ENCODE results near the gene MTMR3.

MTMR3 gene

DNA sequence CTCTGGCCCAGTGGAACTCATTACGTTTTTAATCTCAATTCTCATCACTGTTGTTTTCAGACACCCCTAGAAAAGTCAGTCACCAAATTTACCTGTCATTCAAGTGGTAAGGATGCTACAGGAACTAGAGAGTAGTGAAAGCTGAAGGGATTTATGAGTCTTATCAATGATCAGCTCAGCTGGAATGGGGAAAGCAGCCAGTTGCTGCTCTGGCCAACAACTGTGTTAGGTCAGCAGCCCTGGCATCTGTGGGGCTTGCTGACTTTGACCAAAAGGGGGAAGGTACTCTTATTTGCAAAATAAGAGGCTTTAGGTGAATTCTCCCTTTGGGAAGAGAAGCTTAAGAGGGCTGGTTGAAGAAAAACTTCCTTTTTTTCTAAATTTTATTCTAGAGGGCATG, 121.1 kb downstream of the MTMR3 start:
- DNase-seq (ENCODE audit: low read depth), result no peak

- DNase-seq (ENCODE audit: low read depth), result no peak
These were observed 121.7 kb downstream of the MTMR3 start for GRCh38 chr22:30004694-30005093.

DNA sequence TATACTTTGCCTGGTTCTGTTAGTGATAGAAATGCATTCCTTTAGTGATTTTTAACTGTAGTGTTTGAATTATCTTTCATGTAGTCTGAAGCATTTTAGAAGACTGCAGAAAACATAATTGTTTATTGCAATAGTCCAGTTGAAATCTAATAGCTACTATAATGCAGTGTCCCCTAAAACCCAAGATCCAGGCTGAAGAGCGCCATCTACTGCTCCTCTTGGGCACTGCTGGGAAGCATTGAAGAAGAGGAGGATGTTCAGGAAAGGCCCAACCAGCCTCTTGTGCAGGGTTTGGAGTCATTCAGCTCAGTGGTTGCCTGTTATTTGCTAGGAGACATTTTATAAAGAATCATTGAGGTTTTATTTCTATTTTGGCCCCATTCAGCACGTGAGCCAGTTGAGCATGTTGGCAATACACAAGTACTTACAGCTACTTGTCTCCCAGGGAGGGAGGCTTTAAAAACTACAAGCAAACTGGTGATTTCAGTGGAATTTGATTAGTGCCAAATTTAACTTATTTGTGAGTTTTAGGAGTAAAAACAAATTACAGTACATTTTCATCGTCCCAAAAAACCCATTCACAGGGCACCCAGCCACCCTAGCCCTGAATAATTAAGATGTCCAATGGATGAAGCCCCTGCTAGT, 122.4 kb downstream of the MTMR3 start:
- DNase-seq (ENCODE audit: low read depth), result peak; percentile 73

DNA sequence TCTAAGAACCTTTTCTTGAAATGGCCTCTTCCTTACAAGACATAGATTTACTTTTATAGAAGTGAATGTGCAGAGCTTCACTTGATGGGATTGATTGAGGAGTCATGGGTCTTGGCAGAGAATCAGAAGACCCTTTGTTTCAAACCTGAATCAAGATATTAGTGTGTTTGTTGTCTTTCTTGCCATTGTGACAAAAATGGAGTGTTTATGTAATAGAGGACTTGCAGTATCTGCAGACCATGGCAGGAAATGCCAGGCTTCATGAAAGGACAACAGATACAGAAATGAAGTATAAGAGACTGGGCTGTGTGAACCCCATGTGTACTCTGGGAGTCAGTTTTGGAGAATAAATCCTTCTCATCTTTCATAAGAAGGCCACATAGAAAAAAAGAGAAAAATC, 124.4 kb downstream of the MTMR3 start:
- no peak for DNase-seq (ENCODE audit: low read depth)

DNA sequence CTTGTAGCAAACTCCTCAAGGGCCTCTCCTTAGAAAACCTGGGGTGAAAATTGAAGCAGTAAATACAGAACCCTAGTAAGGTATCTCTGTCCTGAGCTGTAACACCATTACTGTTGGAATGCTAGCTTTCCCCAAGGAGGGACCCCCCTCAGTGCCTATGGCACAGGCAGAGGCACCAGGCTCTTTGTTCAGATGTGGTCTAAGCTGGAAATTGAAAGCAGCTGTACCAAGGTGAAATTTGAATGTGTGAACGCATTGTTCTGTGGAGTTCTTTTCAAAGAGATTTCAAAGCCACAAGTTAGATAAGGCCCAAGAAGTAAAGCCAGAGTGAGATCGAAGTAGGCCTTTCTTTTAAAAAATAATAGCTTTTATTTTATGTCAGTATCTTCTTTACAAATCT, 125.4 kb downstream of the MTMR3 start:
- no peak for DNase-seq (ENCODE audit: low read depth)

- DNase-seq (ENCODE audit: low read depth), result no peak
These were observed 126.5 kb downstream of the MTMR3 start for GRCh38 chr22:30009478-30009877.

DNA sequence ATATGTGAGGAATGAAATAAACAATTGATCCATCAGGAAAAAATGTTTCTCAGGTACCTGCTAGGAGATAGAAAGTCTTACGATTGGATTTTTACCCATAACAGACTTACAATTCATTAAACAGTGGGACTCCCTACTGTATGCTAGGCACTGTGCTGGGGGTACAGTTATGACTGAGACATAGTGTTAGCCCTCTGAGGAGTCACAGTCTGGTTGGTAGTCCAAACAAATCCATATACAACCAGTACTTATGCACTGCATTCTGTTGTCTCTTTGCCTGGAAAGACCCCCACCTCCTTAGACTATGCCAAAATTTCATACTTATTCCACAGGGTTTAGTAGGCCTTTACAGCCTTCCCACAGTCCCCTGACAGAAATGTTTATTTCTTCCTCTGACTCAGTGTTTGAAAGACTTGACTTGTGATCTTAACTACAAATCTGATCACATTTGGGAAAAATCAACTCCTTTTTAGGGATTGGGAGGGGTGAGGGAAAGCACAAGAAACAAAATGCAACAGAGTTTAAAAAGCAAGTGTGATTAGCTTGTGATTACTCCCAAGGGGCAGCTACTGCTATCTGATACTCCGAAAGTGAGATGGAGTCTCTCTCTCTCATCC, 127.9 kb downstream of the MTMR3 start:
- DNase-seq (ENCODE audit: low read depth), result peak; percentile 10

GRCh38 chr22:30013201-30013600, 130.2 kb downstream of the MTMR3 start:
- no peak for DNase-seq (ENCODE audit: low read depth)

DNA sequence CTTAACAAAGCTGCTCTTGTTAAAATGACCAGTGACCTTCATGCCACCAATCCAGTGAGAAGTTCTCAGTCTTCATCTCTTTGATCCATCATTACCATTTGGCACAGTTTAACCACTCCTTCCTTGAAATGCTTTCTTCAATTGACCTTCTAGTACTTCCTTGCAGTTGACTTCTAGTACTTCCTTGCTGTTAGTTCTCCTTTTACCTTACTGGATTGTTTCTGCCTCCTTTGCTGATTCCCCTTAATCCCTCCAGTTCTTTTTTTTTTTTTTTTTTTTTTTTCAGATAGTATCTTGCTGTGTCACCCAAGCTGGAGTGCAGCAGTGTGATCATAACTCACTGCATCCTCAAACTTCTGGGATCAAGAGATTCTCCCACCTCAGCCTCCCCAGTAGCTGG, 131.3 kb downstream of the MTMR3 start:
- no peak for DNase-seq (ENCODE audit: low read depth)

- DNase-seq (ENCODE audit: low read depth), result peak; percentile 61
These were observed 132.3 kb downstream of the MTMR3 start for GRCh38 chr22:30015229-30015797.

GRCh38 chr22:30015846-30016245, 132.9 kb downstream of the MTMR3 start:
- peak; percentile 94 for DNase-seq (ENCODE audit: low read depth)

- peak; percentile 26 for DNase-seq (ENCODE audit: low read depth)
These were observed 133.6 kb downstream of the MTMR3 start for GRCh38 chr22:30016596-30016995.

DNA sequence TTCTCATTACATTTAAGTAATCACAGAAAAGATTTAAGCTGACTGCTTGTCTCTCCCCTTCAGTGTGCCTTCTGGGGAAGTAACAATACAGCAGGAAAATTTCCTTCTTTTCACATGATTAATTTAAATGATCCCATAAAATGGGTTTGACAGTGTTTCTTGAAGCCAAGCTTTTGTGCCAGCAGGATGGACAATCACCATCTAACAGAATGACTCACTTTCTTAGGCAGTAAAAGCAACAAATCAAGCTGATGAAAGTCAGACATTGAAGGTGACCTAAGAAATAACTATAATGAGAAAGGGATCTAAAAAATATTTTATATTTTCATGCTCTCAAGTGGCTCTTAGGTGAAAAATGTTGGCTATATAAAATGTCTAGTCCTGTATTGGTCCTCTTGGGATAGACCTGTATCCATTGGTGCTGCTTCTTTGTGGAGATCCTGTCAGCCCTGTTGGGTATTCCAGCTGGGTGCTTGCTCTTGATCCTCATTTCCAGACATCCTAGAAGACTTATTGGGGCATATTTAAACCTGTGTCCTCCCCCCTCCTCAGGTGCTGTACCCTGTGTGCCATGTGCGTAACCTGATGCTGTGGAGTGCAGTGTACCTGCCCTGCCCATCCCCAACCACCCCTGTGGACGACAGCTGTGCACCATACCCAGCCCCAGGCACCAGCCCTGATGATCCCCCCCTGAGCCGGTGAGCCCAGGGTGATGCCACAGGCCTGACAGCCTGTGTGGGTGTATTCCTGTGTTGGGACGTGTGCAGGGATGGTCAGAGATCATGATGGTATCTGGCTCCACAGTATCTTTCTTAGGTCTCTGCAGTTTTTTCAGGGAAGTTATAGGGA, 134.6 kb downstream of the MTMR3 start:
- DNase-seq (ENCODE audit: low read depth), result peak; percentile 63

GRCh38 chr22:30020511-30020910, 137.5 kb downstream of the MTMR3 start:
- no peak for DNase-seq (ENCODE audit: low read depth)

GRCh38 chr22:30021338-30021737, 138.4 kb downstream of the MTMR3 start:
- DNase-seq (ENCODE audit: low read depth), result no peak

- no peak for DNase-seq (ENCODE audit: low read depth)
These were observed 139.1 kb downstream of the MTMR3 start for GRCh38 chr22:30021881-30022619.

- no peak for DNase-seq (ENCODE audit: low read depth)
These were observed 140.2 kb downstream of the MTMR3 start for GRCh38 chr22:30023099-30023660.

GRCh38 chr22:30024231-30024630, 141.3 kb downstream of the MTMR3 start:
- DNase-seq (ENCODE audit: low read depth), result no peak

DNA sequence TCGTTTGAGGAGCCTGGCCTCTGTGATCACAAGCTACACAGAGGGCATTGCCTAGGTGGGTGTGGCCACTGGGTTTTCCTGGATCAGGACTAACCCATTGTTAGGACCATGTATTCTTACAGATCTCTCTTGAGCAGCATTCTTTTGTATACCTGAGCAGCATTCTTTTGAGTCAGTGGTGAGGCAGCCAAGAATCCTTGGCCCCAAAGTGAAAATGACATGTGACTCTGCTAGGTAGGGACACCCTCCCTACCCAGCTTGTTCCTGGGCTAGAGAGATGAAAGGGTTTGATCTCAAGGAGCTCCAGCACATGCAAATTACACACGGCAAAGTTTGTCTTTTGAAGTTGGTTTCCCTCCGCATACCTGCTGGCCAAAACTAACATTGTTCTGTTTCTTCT, 142.2 kb downstream of the MTMR3 start:
- DNase-seq (ENCODE audit: low read depth), result no peak

DNA sequence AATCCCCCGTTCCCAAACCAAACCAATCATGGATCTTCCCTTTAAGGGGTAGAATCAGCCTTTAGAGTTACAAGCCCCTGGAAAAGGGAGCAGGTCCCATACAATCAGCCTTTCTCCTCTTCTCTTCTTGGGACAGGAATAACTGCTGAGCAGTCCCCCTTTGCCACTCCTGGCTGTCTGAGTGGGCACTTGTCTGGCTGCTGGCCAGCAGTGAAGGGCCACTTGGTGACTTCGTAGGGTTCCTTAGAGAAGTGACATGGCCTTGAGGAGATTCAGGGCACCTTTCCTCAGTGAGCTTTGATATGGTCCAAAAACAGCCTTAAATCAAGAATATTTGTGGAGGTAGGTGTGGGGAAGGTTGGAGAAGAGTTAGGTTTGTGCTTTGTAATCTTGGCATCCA, 143.8 kb downstream of the MTMR3 start:
- no peak for DNase-seq (ENCODE audit: low read depth)

DNA sequence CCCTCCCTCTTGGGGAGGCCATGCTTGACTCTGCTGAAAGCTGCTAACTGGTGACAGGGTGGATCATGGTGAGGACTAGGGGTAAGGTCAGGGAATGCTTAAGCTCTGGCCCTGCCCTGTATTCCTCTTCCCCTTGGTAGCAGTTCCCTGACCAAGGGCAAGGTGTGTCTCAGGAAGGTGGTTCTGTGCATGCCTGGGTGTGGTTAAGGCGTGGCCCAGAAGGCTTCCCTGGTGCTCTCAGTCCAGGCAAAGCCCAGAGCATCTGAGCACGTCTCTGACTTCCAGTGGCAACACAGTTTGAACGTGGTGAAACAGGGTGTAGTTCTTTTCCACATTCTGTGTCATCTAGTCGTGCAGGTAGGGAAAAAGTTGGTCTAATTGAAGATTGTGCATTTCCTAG, 144.2 kb downstream of the MTMR3 start:
- DNase-seq (ENCODE audit: low read depth), result no peak

DNA sequence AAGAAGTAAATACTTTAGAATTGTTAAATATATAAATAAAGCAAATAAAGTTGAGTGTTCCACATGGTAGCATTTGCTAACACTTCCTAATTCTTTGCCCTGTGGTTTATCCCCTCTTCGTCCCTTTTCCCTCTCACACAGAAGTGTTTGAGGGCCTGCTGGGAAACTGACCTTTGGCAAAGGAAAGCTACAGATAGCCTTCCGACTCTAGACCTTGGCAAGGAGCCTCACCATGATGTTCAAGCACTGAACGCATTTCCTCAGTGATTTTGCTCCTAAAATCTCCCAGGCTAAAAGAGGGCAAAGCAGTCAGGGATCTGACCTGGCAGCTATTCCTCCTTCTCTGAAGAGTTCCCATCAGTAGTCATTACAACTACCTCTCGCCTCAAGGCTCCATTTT, 144.8 kb downstream of the MTMR3 start:
- no peak for DNase-seq (ENCODE audit: low read depth)

Measured in ELR (cell line).